GM12872 (cell line): Measurements from ENCODE around the gene PPL.

ENCODE experiments used
- CTCF ChIP-seq: IDR thresholded peaks from 3 replicates; pipeline ENCODE4 v1.5.1; 2011; ENCODE audit warnings: low read depth, mild to moderate bottlenecking, low read length, moderate library complexity; ENCODE audit not compliant: insufficient read depth

PPL gene

GRCh38 chr16:4855371-4855770 lies 81.6 kb downstream of the PPL start:
- TF ChIP-seq CTCF: no peak

GRCh38 chr16:4852221-4852872 lies 84.6 kb downstream of the PPL start:
- no peak for TF ChIP-seq CTCF

DNA sequence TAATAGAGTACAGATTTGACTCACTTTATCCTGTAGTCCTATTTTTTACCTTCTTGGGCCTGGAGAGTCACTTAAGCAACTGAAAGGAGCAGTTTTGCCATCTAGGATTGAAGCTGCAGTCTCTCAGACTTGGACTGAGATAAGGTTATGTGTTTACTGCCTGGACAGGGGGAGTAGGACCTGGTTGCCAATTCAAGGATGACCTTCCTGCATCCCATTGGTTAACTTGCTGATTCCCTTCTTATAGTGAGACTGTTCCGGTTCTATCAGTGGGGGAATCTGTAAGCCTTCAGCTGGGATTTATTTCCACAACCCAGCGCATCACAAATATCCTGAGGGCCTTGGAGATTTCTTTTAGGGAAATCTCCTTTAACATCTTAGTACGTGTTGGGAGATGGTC lies 86.7 kb downstream of the PPL start:
- TF ChIP-seq CTCF: no peak

- TF ChIP-seq CTCF: no peak
Observed at GRCh38 chr16:4847774-4848587, 89.0 kb downstream of the PPL start.

- TF ChIP-seq CTCF: no peak
Observed at GRCh38 chr16:4846901-4847773, 89.8 kb downstream of the PPL start, which contains the start of the genes GLYR1 and UBN1. GLYR1 (minus strand) TSS chr16:4847288; CDS start chr16:4847265, 23 bp downstream. UBN1 (plus strand) TSS chr16:4847481; CDS start chr16:4852918, 5,437 bp downstream.

- TF ChIP-seq CTCF: no peak
Observed at GRCh38 chr16:4846503-4846900, 90.4 kb downstream of the PPL start.

- no peak for TF ChIP-seq CTCF
Observed at GRCh38 chr16:4840984-4841383, 96.0 kb downstream of the PPL start.
